HCT116 (cell line): Measurements from ENCODE around the gene RNF141. TPM values are rescaled to one million over a fixed set of nuclear protein-coding genes. Genes with fewer than 3 reads are reported as not detected.

ENCODE experiments used
- ATAC-seq: fragments of 200-7000 bp; cut with Tn5 transposase; 2 replicates; pipeline ENCODE4 v1.9.1; 2020; ENCODE audit warnings: mild to moderate bottlenecking, moderate library complexity
- BruUV-seq: library from RNA; stranded (reverse); fragments of 400-500 nt; replicated peaks from 2 replicates; lab custom pipeline; 2021; lab: Mats Ljungman, UMichigan
- CTCF ChIA-PET: fragments of 300-600 bp; sonication (Branson Sonifier 250); formaldehyde crosslinking; loops from one replicate; lab custom pipeline; 2021; ENCODE audit warnings: antibody characterized with exemption; lab: Charles Lee
- POLR2A ChIA-PET: fragments of 300-600, 350-600 bp; sonication (Branson Sonifier 250); formaldehyde crosslinking; loops from one replicate; lab custom pipeline; 2021; ENCODE audit warnings: antibody characterized with exemption; lab: Charles Lee
- RAD21 ChIA-PET, 2 experiments: fragments of 300-600 bp; sonication (Branson Sonifier 250); formaldehyde crosslinking; loops; one replicate each; lab custom pipeline; 2023; ENCODE audit warnings: low total read pairs in 2 of 2; ENCODE audit not compliant: uncharacterized antibody in 2 of 2, unreplicated experiment in 2 of 2, low non-redundant PET in 1 of 2; lab: Charles Lee
- DNase-seq: peaks from one replicate; pipeline ENCODE4 v3.0.0-alpha.2; 2010; ENCODE audit warnings: low read depth, low spot score
- H2AFZ ChIP-seq: fragments of 200-600 bp; shearing (Covaris generic), sonication (generic); 2 replicates; pipeline ENCODE4 v1.6.1; 2017; ENCODE audit warnings: low read depth, mixed run types, mixed read lengths, antibody characterized with exemption, low read length; ENCODE audit not compliant: poor library complexity, severe bottlenecking
- H3K27ac ChIP-seq: 2 replicates; pipeline ENCODE4 v1.5.1; 2012; ENCODE audit warnings: low read depth, low read length
- H3K27me3 ChIP-seq: fragments of 200-600 bp; sonication (generic); 2 replicates; pipeline ENCODE4 v1.6.1; 2016; ENCODE audit warnings: mixed run types, low read length, mixed read lengths; ENCODE audit not compliant: insufficient read depth
- H3K36me3 ChIP-seq, 2 experiments: fragments of 200-500 bp in 1 of 2; fragments of 200-600 bp in 1 of 2; sonication (Bioruptor generic) in 1 of 2; sonication (generic) in 1 of 2; 2 replicates each; pipeline versions ENCODE4 v1.5.1 to v1.6.1; 2014 to 2016; ENCODE audit warnings: low read length in 2 of 2, inconsistent platforms in 1 of 2, mixed read lengths in 1 of 2, mixed run types in 1 of 2; ENCODE audit not compliant: insufficient read depth in 2 of 2, control insufficient read depth in 1 of 2
- H3K4me1 ChIP-seq, 2 experiments: fragments of 200-600 bp in 1 of 2; sonication (generic) in 1 of 2; 2 replicates each; pipeline versions ENCODE4 v1.5.1 to v1.6.1; 2012 to 2017; ENCODE audit warnings: low read length in 2 of 2, inconsistent platforms in 1 of 2, mild to moderate bottlenecking in 1 of 2, mixed read lengths in 1 of 2, mixed run types in 1 of 2, moderate library complexity in 1 of 2; ENCODE audit not compliant: insufficient read depth in 2 of 2, control insufficient read depth in 1 of 2
- H3K4me2 ChIP-seq: fragments of 200-600 bp; sonication (generic); 2 replicates; pipeline ENCODE4 v1.6.1; 2017; ENCODE audit warnings: mixed run types, low read length, mixed read lengths
- H3K4me3 ChIP-seq, 2 experiments: fragments of 200-600 bp in 1 of 2; sonication (generic) in 1 of 2; replicated peaks in 1 of 2; 2 replicates each; pipeline ENCODE4 v1.5.1; 2011 to 2016; ENCODE audit warnings: low read length in 2 of 2, control low read depth in 1 of 2, low read depth in 1 of 2, mild to moderate bottlenecking in 1 of 2, mixed read lengths in 1 of 2, mixed run types in 1 of 2
- H3K79me2 ChIP-seq: fragments of 200-600 bp; sonication (generic); 2 replicates; pipeline ENCODE4 v1.6.1; 2017; ENCODE audit warnings: mild to moderate bottlenecking, mixed run types, low read length, moderate library complexity, mixed read lengths; ENCODE audit not compliant: insufficient read depth
- H3K9ac ChIP-seq: fragments of 200-600 bp; sonication (generic); 2 replicates; pipeline ENCODE4 v1.6.1; 2016; ENCODE audit warnings: low read length, mixed read lengths
- H3K9me2 ChIP-seq: fragments of 200-600 bp; sonication (generic), shearing (Covaris generic); 2 replicates; pipeline ENCODE4 v1.6.1; 2017; ENCODE audit warnings: mixed run types, mild to moderate bottlenecking, moderate library complexity; ENCODE audit not compliant: insufficient read depth
- H3K9me3 ChIP-seq, 2 experiments: fragments of 200-500 bp in 1 of 2; fragments of 200-600 bp in 1 of 2; sonication (Bioruptor generic) in 1 of 2; sonication (generic) in 1 of 2; 2 replicates each; pipeline ENCODE4 v1.6.1; 2014 to 2017; ENCODE audit warnings: low read length in 2 of 2, mixed read lengths in 2 of 2, inconsistent platforms in 1 of 2, low read depth in 1 of 2, mild to moderate bottlenecking in 1 of 2, mixed run types in 1 of 2, moderate library complexity in 1 of 2; ENCODE audit not compliant: control insufficient read depth in 1 of 2, insufficient read depth in 1 of 2
- H4K20me1 ChIP-seq: fragments of 200-600 bp; sonication (generic), shearing (Covaris generic); 2 replicates; pipeline ENCODE4 v1.6.1; 2017; ENCODE audit warnings: mixed run types, mild to moderate bottlenecking, moderate library complexity; ENCODE audit not compliant: insufficient read depth
- CEBPB ChIP-seq: IDR thresholded peaks from 2 replicates; pipeline ENCODE4 v1.6.1; 2012; ENCODE audit warnings: low read depth
- EGR1 ChIP-seq: IDR thresholded peaks from 2 replicates; pipeline ENCODE4 v1.6.1; 2012; ENCODE audit warnings: low read depth
- REST ChIP-seq: IDR thresholded peaks from 2 replicates; pipeline ENCODE4 v1.6.1; 2012; ENCODE audit warnings: low read depth
- intact Hi-C: fragments of 100-400 bp; cut with micrococcal nuclease; formaldehyde crosslinking; loops from 2 replicates; pipeline ENCODE4 v1.10.0; 2022
- total RNA-seq: library from RNA; stranded (reverse); gene quantifications from one replicate; pipeline ENCODE4 v1.2.1, GENCODE V29; 2021; ENCODE audit not compliant: unreplicated experiment

The RNF141 gene
- total RNA-seq, 1 experiment from 2014 or later, result 133 TPM

- POLR2A ChIA-PET, result interaction anchor here (0.7 kb wide), 1 partner anchor 970 kb away, joined by 3 read pairs; the partner anchor contains the start of gene WEE1
Observed at GRCh38 chr11:10542776-10543175, 1.8 kb upstream of the RNF141 start.

More at GRCh38 chr11:10542776-10543175, 1.8 kb upstream of the RNF141 start:
- Histone ChIP-seq H2AFZ (no peak overlapping the region), H3K9ac (no peak overlapping the region), H3K9me2 (no peaks in the 10 kb centered on the region), H3K4me1 (peaks cover 25 to 37% of the 10 kb centered on the region in 2 experiments), H3K4me2 (no peak overlapping the region), H3K27me3 (no peaks in the 10 kb centered on the region), H3K36me3 (no peaks in the 10 kb centered on the region), H3K4me3 (no peak overlapping the region), H3K27ac (no peak overlapping the region), H3K9me3 (no peaks in the 10 kb centered on the region), H3K79me2 (peaks cover 32% of the 10 kb centered on the region), H4K20me1 (no peaks in the 10 kb centered on the region)
- RAD21 ChIA-PET, result no interaction called here
- intact Hi-C loops, result loop anchor here (5.0 kb wide), 1 partner anchor 110 kb away; no protein-coding TSS in a partner anchor
- DNase-seq (no peak), ATAC-seq (no peak)
- TF ChIP-seq REST (no peak), CEBPB (no peak), EGR1 (no peak)
- CTCF ChIA-PET, result no interaction called here
- no TSS peak for BruUV-seq
